B cell (primary cell): ENCODE measurements around the gene SERPINA7.

Source experiments
- EZH2 ChIP-seq: IDR thresholded peaks from 2 replicates; pipeline ENCODE4 v1.6.1; 2012; ENCODE audit warnings: borderline replicate concordance, low read depth, mild to moderate bottlenecking, moderate library complexity, low read length; ENCODE audit not compliant: insufficient read depth, poor library complexity, severe bottlenecking
- TF ChIP-seq, protein P1 (sequence below): fragments of 200-600 bp; IDR thresholded peaks from one replicate; pipeline ENCODE4 v1.8.0; 2022; ENCODE audit warnings: antibody characterized with exemption, mild to moderate bottlenecking

GRCh38 chrX:106000203-106000602, 38.3 kb downstream of the SERPINA7 start:
- TF ChIP-seq, protein P1, sequence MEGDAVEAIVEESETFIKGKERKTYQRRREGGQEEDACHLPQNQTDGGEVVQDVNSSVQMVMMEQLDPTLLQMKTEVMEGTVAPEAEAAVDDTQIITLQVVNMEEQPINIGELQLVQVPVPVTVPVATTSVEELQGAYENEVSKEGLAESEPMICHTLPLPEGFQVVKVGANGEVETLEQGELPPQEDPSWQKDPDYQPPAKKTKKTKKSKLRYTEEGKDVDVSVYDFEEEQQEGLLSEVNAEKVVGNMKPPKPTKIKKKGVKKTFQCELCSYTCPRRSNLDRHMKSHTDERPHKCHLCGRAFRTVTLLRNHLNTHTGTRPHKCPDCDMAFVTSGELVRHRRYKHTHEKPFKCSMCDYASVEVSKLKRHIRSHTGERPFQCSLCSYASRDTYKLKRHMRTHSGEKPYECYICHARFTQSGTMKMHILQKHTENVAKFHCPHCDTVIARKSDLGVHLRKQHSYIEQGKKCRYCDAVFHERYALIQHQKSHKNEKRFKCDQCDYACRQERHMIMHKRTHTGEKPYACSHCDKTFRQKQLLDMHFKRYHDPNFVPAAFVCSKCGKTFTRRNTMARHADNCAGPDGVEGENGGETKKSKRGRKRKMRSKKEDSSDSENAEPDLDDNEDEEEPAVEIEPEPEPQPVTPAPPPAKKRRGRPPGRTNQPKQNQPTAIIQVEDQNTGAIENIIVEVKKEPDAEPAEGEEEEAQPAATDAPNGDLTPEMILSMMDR: no peak
- TF ChIP-seq EZH2: no peak
